Type B pancreatic cell (in vitro differentiated cells): ENCODE data around the gene KIRREL3. TPM values are rescaled to one million over a fixed set of nuclear protein-coding genes. Genes with fewer than 3 reads are reported as not detected.

ENCODE experiments used
- DNase-seq: peaks from one replicate; pipeline ENCODE4 v3.0.0; 2021; ENCODE audit warnings: mixed read lengths; ENCODE audit not compliant: unreplicated experiment; ENCODE audit errors: extremely low spot score
- H3K27ac Mint-ChIP-seq: 2 replicates; pipeline ENCODE4 v1.8.0; 2021; ENCODE audit warnings: mild to moderate bottlenecking, mixed read lengths
- H3K27me3 Mint-ChIP-seq: 2 replicates; pipeline ENCODE4 v1.8.0; 2021; ENCODE audit warnings: mixed read lengths
- H3K36me3 Mint-ChIP-seq: 2 replicates; pipeline ENCODE4 v1.8.0; 2021; ENCODE audit warnings: mixed read lengths
- H3K4me1 Mint-ChIP-seq: one replicate; pipeline ENCODE4 v1.8.0; 2021; ENCODE audit warnings: mixed read lengths; ENCODE audit not compliant: unreplicated experiment
- H3K4me3 Mint-ChIP-seq: 2 replicates; pipeline ENCODE4 v1.8.0; 2021; ENCODE audit warnings: mild to moderate bottlenecking, mixed read lengths
- H3K9me3 Mint-ChIP-seq: 2 replicates; pipeline ENCODE4 v1.8.0; 2021; ENCODE audit warnings: mixed read lengths
- total RNA-seq: library from RNA; stranded (reverse); gene quantifications from 2 replicates; pipeline ENCODE4 v1.2.1, GENCODE V29; 2021; ENCODE audit warnings: low replicate concordance
- TF ChIP-seq, protein P1 (sequence below): fragments of 200-600 bp; sonication (generic); conservative IDR thresholded peaks from 2 replicates; pipeline ENCODE4 v1.5.0; 2021; ENCODE audit warnings: antibody characterized with exemption, mild to moderate bottlenecking

Gene KIRREL3
- total RNA-seq, 1 donor from 2014 or later, result 4.1 TPM

DNA sequence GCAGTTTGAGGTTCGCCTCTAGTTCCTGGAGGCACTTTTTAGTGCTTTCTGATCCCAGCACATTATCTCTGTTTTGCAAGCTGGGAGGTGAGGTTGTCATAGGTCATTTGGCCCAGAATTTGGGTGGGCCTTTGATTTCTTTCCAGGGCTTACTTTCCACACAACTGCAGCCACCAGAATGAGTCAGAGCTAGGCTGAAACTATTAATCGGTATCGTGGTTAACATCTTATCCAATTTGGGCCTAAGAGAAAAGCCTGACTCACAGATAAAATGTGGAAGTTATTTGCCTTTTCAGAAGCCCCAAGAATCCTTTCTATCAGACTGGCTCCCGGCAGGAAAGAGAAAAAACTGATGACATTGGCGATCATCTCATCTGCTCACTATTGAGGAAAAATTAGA, 166.4 kb downstream of the KIRREL3 start:
- H3K4me3 Mint-ChIP-seq, result no peak overlapping the region
- TF ChIP-seq, protein P1, sequence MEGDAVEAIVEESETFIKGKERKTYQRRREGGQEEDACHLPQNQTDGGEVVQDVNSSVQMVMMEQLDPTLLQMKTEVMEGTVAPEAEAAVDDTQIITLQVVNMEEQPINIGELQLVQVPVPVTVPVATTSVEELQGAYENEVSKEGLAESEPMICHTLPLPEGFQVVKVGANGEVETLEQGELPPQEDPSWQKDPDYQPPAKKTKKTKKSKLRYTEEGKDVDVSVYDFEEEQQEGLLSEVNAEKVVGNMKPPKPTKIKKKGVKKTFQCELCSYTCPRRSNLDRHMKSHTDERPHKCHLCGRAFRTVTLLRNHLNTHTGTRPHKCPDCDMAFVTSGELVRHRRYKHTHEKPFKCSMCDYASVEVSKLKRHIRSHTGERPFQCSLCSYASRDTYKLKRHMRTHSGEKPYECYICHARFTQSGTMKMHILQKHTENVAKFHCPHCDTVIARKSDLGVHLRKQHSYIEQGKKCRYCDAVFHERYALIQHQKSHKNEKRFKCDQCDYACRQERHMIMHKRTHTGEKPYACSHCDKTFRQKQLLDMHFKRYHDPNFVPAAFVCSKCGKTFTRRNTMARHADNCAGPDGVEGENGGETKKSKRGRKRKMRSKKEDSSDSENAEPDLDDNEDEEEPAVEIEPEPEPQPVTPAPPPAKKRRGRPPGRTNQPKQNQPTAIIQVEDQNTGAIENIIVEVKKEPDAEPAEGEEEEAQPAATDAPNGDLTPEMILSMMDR, result no peak
- H3K36me3 Mint-ChIP-seq, result no peaks in the 10 kb centered on the region
- peaks cover 10% of the 10 kb centered on the region for H3K27me3 Mint-ChIP-seq
- no peak for DNase-seq
- peaks cover 5% of the 10 kb centered on the region for H3K9me3 Mint-ChIP-seq
- H3K4me1 Mint-ChIP-seq, result peaks cover 32% of the 10 kb centered on the region
- no peak overlapping the region for H3K27ac Mint-ChIP-seq

DNA sequence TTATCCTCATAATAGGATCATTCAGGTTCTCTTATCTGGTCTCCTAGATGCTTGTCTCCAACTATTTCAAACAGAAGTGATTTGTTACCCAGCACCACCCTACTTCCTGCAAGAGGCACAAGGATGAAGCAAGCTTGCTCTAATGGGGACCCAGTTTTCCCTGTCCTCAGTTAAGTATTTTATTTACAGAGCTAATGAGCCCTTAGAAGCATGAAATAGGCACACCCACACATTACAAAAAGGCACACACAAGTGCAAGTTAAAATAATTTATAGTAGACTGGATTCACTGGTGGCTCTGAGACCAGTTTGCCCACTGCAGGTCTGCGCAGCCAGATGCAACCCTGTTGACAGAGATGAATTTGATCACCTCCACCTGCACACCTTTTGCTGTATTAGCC, 167.5 kb downstream of the KIRREL3 start:
- no peaks in the 10 kb centered on the region for H3K36me3 Mint-ChIP-seq
- H3K27me3 Mint-ChIP-seq, result peaks cover 12% of the 10 kb centered on the region
- no peak for DNase-seq
- TF ChIP-seq, protein P1, result no peak
- H3K4me1 Mint-ChIP-seq, result peaks cover 28% of the 10 kb centered on the region
- H3K27ac Mint-ChIP-seq, result no peak overlapping the region
- no peak overlapping the region for H3K4me3 Mint-ChIP-seq
- peaks cover 5% of the 10 kb centered on the region for H3K9me3 Mint-ChIP-seq

DNA sequence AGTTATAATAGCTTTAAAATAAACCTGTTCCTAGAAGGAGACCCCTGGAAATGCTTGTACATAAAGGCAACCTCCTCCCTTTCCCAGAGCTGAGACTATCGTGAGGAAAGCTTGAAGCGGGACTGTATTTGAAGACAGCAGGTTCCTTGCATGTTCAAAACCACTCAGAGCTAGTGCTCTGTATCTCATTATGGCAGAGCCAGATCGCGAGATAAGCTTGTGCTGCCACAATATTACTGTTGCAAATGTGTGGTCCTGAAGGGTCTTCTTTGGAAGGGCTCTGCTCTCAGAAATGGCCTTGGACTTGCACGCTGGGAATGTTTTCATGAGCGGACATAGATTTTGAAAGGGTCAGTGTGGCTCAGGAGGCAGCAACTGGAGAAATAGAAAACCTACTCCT, 168.2 kb downstream of the KIRREL3 start:
- Mint-ChIP-seq H3K4me1 (peaks cover 28% of the 10 kb centered on the region), H3K4me3 (no peak overlapping the region)

DNA sequence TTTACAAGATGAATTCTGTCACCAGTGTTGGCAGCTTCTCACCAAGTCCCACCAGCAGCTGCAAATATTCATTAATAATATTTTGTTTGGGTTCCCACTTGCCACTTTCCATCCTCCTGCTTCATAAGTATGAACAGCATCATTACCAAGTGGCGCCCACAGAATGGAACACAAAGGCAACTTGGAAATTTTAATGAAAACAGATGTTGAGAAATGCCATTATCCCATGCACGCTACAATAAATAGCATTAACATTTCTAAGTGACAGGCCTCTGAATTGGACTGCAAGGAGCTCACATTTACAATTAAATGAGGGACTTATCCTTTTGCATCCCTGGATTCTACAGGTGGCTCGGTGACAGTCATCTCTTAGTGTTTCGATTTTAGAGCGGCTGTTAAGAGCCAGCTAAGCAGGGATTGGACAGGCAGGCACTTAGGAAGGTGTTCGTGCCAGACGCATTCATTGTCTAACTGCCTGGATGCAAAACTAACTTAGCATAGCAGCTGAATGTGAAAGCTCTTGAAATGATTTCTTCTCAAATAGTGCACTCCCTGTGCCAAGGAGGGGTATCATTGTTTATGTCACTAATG, 170.3 kb downstream of the KIRREL3 start:
- Mint-ChIP-seq H3K4me3 (no peak overlapping the region), H3K27me3 (peaks cover 20% of the 10 kb centered on the region), H3K36me3 (no peaks in the 10 kb centered on the region), H3K9me3 (peaks cover 4% of the 10 kb centered on the region), H3K27ac (no peak overlapping the region), H3K4me1 (peaks cover 32% of the 10 kb centered on the region)
- no peak for DNase-seq
- TF ChIP-seq, protein P1, result no peak

More for the DNA sequence above, 168.2 kb downstream of the KIRREL3 start:
- Mint-ChIP-seq H3K27ac (no peak overlapping the region), H3K36me3 (no peaks in the 10 kb centered on the region), H3K9me3 (peaks cover 5% of the 10 kb centered on the region), H3K27me3 (peaks cover 12% of the 10 kb centered on the region)
- TF ChIP-seq, protein P1, result no peak
- no peak for DNase-seq

DNA sequence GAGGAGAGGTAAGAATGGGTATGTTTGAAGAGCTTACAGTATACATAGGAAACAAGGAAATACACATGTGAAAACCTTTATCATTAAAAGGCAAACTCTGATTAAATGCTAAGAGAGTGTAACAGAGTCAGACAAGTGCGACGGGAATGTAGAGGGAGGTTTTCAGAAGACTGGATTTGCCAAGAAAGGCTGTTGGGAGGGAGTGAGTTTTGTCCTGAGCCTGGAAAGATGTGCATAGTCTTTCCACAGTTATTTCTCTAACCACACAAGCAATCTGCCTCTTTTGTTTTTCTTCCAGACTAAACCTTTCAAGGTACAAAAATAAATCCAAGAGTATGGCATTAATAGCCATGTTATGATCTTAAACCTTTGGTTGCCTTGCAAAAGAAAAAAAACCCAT, 170.9 kb downstream of the KIRREL3 start:
- Mint-ChIP-seq H3K4me3 (no peak overlapping the region), H3K4me1 (peaks cover 31% of the 10 kb centered on the region), H3K36me3 (no peaks in the 10 kb centered on the region), H3K9me3 (no peaks in the 10 kb centered on the region), H3K27ac (no peak overlapping the region), H3K27me3 (peaks cover 20% of the 10 kb centered on the region)
- TF ChIP-seq, protein P1, result no peak
- no peak for DNase-seq
